Breast epithelium (tissue), 3 donors: Measurements from ENCODE around the gene IRAK2.

Experiments used
- CTCF ChIP-seq, 3 donors: fragments of 450-650 bp; IDR thresholded peaks; one replicate each; pipeline ENCODE4 v1.5.1; 2016 to 2017; ENCODE audit warnings: antibody characterized with exemption in 3 of 3, mild to moderate bottlenecking in 3 of 3, moderate library complexity in 3 of 3
- POLR2A ChIP-seq: fragments of 450-650 bp; IDR thresholded peaks from one replicate; pipeline ENCODE4 v1.6.1; 2016; ENCODE audit warnings: antibody characterized with exemption, mild to moderate bottlenecking, moderate library complexity

GRCh38 chr3:10249833-10250232 lies 85.1 kb downstream of the IRAK2 start:
- TF ChIP-seq CTCF (IDR thresholded peaks at IDR 0.05) (no peak), POLR2A (no peak)
